ENCODE measurements around the gene COMMD1. TPM values are rescaled to one million over a fixed set of nuclear protein-coding genes. Genes with fewer than 3 reads are reported as not detected.

Gene COMMD1
- total and polyA plus RNA-seq, 9 donors: 25.4 to 48.8 (median 33.3) TPM

DNA sequence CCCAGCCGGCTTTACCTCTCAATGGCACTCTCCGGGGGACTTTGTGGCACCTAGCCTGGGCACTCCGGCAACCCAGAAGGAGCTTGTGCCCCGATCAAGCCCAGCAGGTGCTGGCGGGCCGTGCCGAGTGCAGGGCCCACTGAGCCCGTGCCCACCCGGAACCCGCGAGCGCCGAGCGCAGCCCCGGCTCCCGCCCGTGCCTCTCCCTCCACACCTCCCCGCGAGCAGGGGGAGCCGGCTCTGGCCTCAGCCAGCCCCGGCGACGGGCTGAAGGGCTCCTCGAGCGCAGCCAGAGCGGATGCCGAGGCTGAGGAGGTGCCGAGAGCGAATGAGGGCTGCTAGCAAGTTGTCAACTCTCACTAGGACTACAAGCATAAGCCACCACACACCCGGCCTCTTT is 136.9 kb downstream of the COMMD1 start:
- 98 to 99% (median 99%) methylated on average over 30 of the region's 30 CpGs for WGBS, 3 donors
- Histone ChIP-seq H3K36me3 (no peaks in the 10 kb centered on the region), H3K27ac (no peak overlapping the region), H3K9me3 (no peaks in the 10 kb centered on the region), H3K4me3 (no peak overlapping the region), H3K4me1 (ENCODE audit: insufficient read depth) (no peaks in the 10 kb centered on the region), H3K27me3 (no peaks in the 10 kb centered on the region)
- DNase-seq: no peak
- no peak for TF ChIP-seq POLR2A (IDR thresholded peaks at IDR 0.05)
- TF ChIP-seq EP300 (IDR thresholded peaks at IDR 0.05): no peak
- TF ChIP-seq, protein P1, sequence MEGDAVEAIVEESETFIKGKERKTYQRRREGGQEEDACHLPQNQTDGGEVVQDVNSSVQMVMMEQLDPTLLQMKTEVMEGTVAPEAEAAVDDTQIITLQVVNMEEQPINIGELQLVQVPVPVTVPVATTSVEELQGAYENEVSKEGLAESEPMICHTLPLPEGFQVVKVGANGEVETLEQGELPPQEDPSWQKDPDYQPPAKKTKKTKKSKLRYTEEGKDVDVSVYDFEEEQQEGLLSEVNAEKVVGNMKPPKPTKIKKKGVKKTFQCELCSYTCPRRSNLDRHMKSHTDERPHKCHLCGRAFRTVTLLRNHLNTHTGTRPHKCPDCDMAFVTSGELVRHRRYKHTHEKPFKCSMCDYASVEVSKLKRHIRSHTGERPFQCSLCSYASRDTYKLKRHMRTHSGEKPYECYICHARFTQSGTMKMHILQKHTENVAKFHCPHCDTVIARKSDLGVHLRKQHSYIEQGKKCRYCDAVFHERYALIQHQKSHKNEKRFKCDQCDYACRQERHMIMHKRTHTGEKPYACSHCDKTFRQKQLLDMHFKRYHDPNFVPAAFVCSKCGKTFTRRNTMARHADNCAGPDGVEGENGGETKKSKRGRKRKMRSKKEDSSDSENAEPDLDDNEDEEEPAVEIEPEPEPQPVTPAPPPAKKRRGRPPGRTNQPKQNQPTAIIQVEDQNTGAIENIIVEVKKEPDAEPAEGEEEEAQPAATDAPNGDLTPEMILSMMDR (IDR thresholded peaks at IDR 0.05): no peak
- intact Hi-C loops (cut with DNase I): no loop called here

DNA sequence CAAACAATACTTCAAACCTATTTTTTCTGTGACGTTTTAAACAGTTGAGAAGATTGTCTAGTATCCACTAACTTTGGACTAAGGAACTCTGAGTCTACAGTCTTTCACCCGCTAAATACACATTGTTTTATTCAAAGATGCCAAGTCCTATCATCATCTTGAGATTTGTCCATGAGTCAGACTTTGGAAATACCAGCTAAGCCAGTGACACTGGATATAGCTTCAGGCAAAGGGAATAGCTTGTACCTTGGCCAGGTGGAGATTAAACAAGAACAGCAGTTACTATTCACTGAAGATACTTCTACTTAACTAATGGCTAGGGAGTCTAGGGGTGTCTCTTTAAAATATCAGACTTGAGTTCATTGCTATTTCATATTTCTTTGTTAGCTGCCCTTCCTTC is 137.5 kb downstream of the COMMD1 start:
- Histone ChIP-seq H3K4me1 (ENCODE audit: insufficient read depth) (no peaks in the 10 kb centered on the region), H3K27ac (no peak overlapping the region), H3K36me3 (no peaks in the 10 kb centered on the region), H3K4me3 (no peak overlapping the region), H3K27me3 (no peaks in the 10 kb centered on the region), H3K9me3 (no peaks in the 10 kb centered on the region)
- 79 to 88% (median 85%) methylated on average over 2 of the region's 2 CpGs for WGBS, 3 donors
- no peak for TF ChIP-seq EP300 (IDR thresholded peaks at IDR 0.05)
- no peak for TF ChIP-seq POLR2A (IDR thresholded peaks at IDR 0.05)
- intact Hi-C loops (cut with DNase I): no loop called here
- DNase-seq: no peak

DNA sequence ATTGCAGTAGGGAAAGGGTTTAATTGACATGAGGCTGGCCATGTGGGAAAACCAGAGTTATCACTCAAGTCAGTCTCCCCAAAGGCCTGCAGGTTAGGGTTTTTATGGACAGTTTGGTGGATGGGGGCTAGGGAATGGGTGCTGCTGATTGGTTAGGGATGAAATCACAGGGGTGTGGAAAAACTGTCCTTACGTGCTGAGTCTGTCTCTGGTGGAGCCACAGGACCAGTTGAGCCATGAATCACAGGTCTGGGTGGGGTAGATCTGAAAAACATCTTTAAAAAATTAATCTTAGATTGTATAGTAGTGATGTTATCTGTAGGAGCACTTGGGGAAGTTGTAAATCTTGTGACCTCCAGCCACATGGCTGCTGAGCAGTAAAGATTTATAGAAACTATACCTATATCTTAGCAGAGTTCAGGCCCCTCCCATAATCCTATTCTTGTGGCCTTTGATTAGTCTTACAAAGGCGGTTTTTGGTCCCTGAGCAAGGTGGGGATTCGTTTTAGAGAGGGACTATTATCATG is 139.6 kb downstream of the COMMD1 start:
- H3K9me3 ChIP-seq: no peaks in the 10 kb centered on the region
- no peaks in the 10 kb centered on the region for H3K36me3 ChIP-seq
- H3K4me3 ChIP-seq: no peak overlapping the region
- H3K4me1 ChIP-seq (ENCODE audit: insufficient read depth): no peaks in the 10 kb centered on the region
- intact Hi-C loops (cut with DNase I): no loop called here
- no peak for DNase-seq
- H3K27me3 ChIP-seq: no peaks in the 10 kb centered on the region
- H3K27ac ChIP-seq: no peak overlapping the region
- TF ChIP-seq, protein P1 (IDR thresholded peaks at IDR 0.05): no peak
- TF ChIP-seq POLR2A (IDR thresholded peaks at IDR 0.05) (no peak), EP300 (IDR thresholded peaks at IDR 0.05) (no peak)
- WGBS, 3 donors: 91 to 92% (median 91%) methylated on average over 3 of the region's 3 CpGs

DNA sequence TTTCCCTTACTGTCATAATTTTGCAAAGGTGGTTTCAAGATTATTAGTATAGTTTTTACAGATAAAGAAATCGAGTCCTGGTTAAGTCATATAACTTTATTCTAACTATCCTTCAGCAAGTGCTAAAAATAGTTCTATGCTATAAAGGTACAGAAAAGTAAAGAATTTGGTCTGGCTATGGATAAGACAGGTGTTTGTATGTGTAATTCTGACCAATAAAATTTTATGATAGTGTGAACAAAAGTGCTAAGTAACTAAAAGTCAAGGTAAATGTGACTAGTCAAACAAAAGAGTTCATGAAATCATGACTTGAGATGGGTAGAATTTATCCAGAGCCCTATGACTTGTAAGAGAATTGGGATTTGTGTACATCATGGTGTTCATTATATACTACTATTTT is 140.7 kb downstream of the COMMD1 start:
- WGBS, 3 donors: 92 to 95% (median 93%) methylated on average over 1 of the region's 1 CpG
- intact Hi-C loops (cut with DNase I): no loop called here

DNA sequence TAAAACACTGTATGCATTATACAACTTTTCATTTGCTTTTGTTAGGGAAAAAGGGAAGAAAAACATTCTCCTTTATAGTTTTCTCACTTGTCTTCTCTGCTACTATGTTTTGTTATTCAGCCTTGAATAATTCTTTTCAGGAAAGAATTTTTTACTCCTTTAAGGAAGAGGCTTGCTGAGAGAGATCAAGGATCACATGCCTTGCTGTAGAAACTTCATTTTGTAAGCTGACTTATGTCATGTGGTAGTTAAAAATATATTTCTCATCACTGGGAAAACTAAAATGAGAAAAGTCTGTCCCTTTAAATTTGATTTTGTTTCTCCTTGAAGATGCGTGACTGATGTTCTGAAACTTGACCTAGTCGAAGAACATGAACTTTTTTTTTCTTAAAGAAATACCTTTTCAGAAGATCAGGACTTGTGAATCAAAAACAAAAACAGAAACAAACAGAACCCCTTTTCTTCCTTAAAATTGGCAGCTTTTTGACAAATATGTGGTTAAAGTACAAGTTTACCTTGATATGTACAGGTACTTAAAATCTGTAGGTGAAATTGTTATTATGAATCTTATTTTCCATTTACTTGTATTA is 145.1 kb downstream of the COMMD1 start:
- Histone ChIP-seq H3K27me3 (no peaks in the 10 kb centered on the region), H3K27ac (no peak overlapping the region), H3K4me1 (ENCODE audit: insufficient read depth) (no peaks in the 10 kb centered on the region), H3K4me3 (no peak overlapping the region), H3K9me3 (no peaks in the 10 kb centered on the region), H3K36me3 (no peaks in the 10 kb centered on the region)
- DNase-seq: no peak
- TF ChIP-seq EP300 (IDR thresholded peaks at IDR 0.05) (no peak), POLR2A (IDR thresholded peaks at IDR 0.05) (no peak)
- TF ChIP-seq, protein P1 (IDR thresholded peaks at IDR 0.05): no peak
- intact Hi-C loops (cut with DNase I): no loop called here
- WGBS, 3 donors: 15 to 24% (median 16%) methylated on average over 2 of the region's 2 CpGs

More for the DNA sequence above, 140.7 kb downstream of the COMMD1 start:
- TF ChIP-seq EP300 (IDR thresholded peaks at IDR 0.05): no peak
- TF ChIP-seq, protein P1 (IDR thresholded peaks at IDR 0.05): no peak
- no peak for TF ChIP-seq POLR2A (IDR thresholded peaks at IDR 0.05)
- Histone ChIP-seq H3K4me3 (no peak overlapping the region), H3K36me3 (no peaks in the 10 kb centered on the region), H3K27me3 (no peaks in the 10 kb centered on the region), H3K9me3 (no peaks in the 10 kb centered on the region), H3K27ac (no peak overlapping the region), H3K4me1 (ENCODE audit: insufficient read depth) (no peaks in the 10 kb centered on the region)
- DNase-seq: no peak

Data from ovary (tissue), 9 donors.